ENCODE data around the gene CEP128.

Gene CEP128

GRCh38 chr14:80602946-80603345 is 338.6 kb downstream of the CEP128 start:
- DNase-seq, result no peak

- no peak for DNase-seq
Measured at GRCh38 chr14:80587096-80587724, 354.3 kb downstream of the CEP128 start.

DNA sequence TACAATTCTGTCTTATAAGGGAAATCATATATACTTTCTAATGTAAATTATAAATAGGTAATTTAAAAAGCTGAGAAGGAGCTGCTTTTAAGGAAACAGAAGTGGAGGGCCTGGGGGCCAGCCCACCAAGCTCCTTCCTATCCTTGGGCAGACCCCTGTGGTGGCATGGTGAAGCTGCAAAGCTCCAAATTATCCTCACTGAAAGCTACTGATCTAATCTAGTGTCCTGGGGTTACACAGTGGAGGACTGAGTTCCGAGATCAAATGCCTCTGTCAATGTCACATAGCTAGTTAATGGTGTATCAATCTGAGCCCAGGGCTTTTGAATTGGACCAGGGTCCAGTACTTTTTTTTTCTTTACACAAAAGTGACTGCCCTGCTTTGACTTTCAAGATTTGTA is 355.4 kb downstream of the CEP128 start:
- DNase-seq, result no peak

DNA sequence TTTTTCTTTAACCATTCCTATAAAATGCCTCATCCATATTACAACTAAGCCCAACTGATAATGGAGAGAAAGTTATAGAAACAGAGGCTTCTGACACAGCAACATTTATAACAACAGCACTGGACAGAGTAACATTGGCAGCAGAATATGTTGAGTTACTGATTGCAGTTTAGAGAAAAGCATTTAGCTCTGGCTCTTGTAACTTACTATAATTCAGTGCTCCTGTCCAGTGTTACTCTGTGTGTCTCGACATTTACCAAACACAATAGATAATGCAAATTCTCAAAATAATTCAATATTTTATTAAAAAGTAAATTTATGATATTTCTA is 356.1 kb downstream of the CEP128 start:
- no peak for DNase-seq

DNA sequence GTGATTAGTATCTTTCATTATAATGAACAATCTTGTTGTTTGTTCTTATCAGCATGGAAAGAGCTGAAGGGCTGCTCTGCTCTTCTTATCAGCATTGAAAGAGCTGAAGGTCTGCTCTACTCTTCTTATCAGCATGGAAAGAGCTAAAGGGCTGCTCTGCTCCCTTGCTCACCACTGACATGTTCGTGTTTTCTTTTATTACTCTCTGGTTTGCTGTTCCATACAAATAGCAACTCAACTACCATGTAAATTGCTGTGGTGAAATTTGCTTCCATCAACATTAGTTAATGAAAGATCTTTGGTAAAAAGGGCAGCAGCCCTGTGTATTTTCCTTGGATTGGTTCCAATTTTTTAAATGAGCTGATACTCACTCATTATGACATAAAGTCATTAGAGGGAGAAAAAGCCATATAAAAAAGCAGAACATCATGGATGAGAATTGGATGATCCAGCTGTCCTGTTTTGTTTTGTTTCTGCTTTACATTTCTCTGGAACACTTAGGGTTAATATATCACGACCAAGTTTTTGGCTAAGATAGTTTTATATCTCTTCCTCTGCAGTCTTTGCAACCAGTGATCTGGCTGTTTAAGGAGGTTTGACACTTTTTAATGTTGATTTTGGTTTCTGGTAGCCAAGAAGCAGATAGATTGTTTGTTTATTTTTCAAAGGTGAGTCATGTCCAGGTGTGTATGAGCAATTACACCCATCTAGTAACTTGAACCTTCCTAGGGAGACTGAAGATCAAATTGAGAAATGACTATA is 356.6 kb downstream of the CEP128 start:
- DNase-seq, result no peak

GRCh38 chr14:80577599-80577998 is 363.9 kb downstream of the CEP128 start:
- no peak for DNase-seq

DNA sequence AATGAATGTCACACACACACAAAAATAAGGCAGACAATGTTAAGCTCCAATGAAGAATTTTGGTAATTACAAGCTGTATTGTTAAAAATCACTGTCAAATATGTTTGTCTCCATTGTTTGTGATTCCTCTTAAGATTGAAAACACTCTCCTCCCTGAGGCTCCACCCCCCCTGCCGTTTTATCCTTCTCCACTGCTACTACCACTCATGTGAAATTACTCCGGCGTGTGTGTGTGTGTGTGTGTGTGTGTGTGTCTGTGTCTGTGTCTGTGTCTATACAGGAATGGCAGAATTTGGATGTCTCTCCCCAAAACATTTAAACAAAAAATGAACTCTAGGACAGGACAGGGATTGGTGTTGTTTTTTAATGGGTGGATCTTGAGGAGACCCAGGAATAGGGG is 365.1 kb downstream of the CEP128 start:
- no peak for DNase-seq

DNA sequence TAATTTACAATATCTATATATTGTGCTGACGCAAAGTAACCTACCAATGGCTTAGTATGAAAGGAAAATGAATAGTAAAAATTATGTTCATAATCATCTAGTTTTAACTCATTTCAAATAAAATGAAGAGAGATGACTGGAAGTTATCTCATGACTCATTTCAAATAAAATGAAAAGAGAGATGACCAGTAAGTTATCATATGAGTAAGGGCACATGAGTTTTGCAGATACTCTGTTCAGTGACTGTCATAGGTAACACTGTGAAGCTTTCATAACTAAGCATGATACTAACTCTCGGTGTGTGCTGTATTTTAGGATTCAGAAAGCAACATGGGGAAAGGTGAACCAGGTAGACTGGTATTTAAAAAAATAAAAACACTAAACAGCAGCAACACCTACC is 365.8 kb downstream of the CEP128 start:
- no peak for DNase-seq

DNA sequence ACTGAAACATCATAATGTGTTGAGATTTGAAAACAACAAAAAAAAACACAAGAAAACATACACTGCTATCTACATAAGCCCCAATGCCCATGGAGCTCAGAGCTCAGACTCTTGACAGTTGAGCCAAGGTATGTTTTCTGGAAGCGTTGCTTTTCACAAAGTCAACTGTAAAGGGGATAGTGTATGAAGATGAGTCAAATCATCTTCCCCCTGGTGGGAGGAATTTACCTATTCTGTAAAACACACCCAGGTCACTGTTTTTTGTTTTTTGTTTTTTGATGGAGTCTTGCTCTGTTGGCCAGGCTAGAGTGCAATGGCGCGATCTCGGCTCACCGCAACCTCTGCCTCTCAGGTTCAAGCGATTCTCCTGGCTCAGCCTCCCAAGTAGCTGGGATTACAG is 368.9 kb downstream of the CEP128 start:
- DNase-seq, result no peak

DNA sequence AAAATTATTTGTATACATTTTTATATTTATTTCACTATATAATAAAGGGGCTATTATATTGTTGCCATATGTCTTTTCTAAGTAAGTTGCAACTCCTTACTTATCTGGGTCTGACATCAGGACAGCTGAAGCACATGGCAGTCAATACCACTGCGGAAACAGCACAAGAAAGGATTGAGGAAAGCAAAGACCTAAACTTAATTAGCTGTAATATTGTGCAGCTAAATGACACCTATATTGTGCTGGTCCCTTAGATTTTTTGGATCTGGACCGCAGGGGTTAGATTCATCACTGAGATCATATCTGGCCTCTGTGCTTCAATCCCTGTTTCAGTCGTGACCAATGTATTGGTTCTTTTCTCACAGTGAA is 370.6 kb downstream of the CEP128 start:
- DNase-seq, result no peak

DNA sequence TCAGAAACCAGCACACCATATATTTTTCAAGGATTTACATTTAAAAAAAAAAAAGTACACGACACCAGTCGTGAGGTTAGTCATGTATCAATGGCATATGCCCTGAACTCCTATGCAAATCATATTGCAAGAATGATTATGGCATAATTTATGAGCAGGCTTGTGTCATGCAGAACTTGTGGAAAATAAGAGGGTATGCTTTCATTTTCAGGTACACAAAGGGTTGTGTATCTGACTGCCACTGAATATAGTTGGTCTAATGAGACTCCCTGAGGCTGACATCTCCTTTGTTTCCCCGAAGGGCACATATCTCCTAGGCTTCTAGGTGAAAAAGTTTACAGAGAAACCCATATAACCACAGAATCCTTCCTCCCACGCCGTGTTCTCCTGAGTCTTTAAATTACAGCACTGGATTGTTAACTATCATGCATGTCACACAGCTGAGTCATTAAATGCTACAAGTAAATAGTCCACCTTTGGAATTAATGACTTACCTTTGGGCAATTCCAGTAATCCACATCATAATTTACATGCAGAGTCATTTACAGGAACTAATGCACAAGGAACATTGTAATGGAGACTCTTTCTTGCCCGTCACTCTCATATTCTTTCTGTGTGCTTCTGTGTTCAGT is 373.5 kb downstream of the CEP128 start:
- DNase-seq, result no peak

DNA sequence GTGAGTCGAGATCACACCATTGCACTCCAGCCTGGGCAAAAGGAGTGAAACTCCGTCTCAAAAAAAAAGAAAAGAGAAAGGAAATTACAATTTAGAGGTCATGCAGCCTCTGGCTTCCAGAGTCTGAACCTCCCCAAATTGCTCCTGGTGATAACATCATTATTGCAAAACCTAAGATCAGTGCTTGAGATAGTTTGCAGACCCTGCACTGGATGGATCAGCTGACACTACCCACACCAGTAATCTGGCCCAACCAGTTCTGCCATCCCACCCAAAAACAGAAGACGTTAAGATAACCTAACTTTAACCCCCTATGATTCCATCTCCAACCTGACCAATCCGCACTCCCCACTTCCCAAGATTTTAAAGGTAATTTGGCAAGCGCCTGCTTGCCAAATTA is 376.5 kb downstream of the CEP128 start:
- DNase-seq, result no peak

DNA sequence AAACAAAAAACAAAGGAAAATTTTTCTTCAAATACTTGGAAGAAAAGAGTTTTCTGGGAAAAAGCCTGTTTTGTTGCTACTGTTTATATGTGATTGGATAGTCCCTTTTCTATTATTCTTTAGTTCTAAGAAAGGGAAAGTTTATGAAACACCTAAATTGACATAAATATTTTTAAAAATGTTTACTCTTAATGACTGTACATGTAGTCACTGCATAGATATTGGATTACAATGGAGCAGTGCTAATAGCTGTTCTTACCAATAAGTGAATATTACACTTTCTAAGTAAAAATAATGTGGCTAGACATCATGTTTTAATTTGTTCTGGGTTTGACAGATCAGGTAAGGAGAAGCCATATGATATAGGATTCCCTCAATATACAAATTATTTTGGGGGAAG is 377.5 kb downstream of the CEP128 start:
- no peak for DNase-seq

- DNase-seq, result no peak
Measured at GRCh38 chr14:80560800-80561657, 380.5 kb downstream of the CEP128 start.

- no peak for DNase-seq
Measured at GRCh38 chr14:80554139-80554538, 387.4 kb downstream of the CEP128 start.

- DNase-seq, result no peak
Measured at GRCh38 chr14:80549141-80549540, 392.4 kb downstream of the CEP128 start.

DNA sequence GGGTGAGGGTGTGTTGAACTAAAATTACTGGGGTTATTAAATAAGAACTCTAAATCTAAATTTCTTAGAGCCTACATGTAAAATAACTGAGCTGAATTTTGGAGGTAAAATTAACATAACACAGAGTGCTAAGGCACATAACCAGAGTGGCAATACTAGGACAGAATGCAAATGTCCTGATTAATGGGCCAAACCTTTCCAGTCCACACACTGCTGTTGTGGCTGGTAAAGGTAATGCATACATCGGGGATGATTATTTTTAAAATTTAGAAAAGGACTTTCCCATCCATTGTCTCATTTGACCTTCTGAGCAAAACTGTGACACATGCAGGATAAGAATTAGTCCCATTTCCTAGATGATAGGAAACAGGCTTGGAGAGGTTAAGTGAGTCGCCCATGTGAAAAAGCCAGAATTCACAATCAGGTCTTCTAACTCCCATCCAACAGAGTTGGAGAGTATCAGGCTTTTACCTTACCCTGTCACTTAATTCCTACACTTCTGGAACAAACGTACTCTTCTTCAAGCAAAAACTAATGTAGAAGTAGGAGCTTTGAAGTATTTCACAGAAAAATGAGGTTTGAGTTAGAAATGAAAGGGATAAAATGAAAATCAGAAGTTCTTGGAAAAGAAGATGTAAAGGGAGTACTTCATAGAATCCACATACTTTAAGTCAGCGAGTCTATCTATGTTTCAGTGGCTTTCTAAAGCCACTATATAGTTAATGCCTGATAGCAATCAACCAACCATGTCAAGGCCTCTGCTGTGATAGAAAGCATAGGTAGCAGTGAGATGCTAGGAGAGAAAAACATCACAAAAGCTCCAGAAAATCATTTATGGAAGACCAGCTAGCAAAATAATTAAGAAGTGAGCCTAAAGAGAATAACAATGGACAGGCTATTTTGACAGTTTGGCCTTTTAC is 395.3 kb downstream of the CEP128 start:
- no peak for DNase-seq

- no peak for DNase-seq
Measured at GRCh38 chr14:80544366-80544765, 397.2 kb downstream of the CEP128 start.

GRCh38 chr14:80543211-80543610 is 398.3 kb downstream of the CEP128 start:
- DNase-seq, result no peak

- no peak for DNase-seq
Measured at GRCh38 chr14:80538633-80539375, 402.7 kb downstream of the CEP128 start.

- DNase-seq, result no peak
Measured at GRCh38 chr14:80537626-80538025, 403.9 kb downstream of the CEP128 start.

DNA sequence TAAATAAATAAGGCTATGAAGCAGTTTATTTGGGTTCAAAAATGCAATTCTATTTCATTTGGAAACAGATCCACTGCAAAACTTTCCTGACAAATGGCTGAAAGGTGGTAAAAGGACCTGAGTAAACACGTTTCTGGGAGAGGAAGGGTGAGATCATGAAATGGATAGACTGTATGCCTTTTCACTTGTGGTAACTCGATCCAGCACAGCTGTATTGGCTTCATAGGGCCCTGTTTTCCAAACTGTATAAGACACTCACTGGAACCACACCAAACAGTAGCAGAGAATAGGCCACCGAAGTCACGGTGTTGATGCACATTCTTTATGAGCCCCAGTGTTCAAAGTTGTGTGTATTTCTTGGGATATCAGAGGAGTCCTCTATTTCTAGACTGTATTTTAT is 405.1 kb downstream of the CEP128 start:
- DNase-seq, result no peak

Data from NCI-H1436 (cell line).